HCT116 (cell line): ENCODE results near the gene GHR.

ENCODE experiments used
- FOSL1 ChIP-seq: IDR thresholded peaks from 2 replicates; pipeline ENCODE4 v1.6.1; 2012; ENCODE audit warnings: low read depth
- YY1 ChIP-seq: IDR thresholded peaks from 2 replicates; pipeline ENCODE4 v1.6.1; 2011; ENCODE audit warnings: low read length, low read depth, moderate library complexity, mild to moderate bottlenecking; ENCODE audit not compliant: insufficient replicate concordance; ENCODE audit errors: extremely low read depth
- ZNF274 ChIP-seq: fragments of 200-500 bp; sonication (Bioruptor generic); IDR thresholded peaks from 2 replicates; pipeline ENCODE4 v1.6.1; 2014; ENCODE audit warnings: mild to moderate bottlenecking, low read depth, low read length, inconsistent platforms
- TF ChIP-seq, protein P1 (sequence below), 3 experiments: fragments of 200-600 bp in 1 of 3; sonication (generic) in 1 of 3; IDR thresholded peaks in 2 of 3; conservative IDR thresholded peaks in 1 of 3; 2 replicates each; pipeline ENCODE4 v1.5.1; 2012 to 2017; ENCODE audit warnings: low read depth in 2 of 3, low read length in 2 of 3, antibody characterized with exemption in 1 of 3, borderline replicate concordance in 1 of 3, control low read depth in 1 of 3, mild to moderate bottlenecking in 1 of 3, mixed read lengths in 1 of 3, mixed run types in 1 of 3, moderate library complexity in 1 of 3; ENCODE audit not compliant: insufficient read depth in 1 of 3

DNA sequence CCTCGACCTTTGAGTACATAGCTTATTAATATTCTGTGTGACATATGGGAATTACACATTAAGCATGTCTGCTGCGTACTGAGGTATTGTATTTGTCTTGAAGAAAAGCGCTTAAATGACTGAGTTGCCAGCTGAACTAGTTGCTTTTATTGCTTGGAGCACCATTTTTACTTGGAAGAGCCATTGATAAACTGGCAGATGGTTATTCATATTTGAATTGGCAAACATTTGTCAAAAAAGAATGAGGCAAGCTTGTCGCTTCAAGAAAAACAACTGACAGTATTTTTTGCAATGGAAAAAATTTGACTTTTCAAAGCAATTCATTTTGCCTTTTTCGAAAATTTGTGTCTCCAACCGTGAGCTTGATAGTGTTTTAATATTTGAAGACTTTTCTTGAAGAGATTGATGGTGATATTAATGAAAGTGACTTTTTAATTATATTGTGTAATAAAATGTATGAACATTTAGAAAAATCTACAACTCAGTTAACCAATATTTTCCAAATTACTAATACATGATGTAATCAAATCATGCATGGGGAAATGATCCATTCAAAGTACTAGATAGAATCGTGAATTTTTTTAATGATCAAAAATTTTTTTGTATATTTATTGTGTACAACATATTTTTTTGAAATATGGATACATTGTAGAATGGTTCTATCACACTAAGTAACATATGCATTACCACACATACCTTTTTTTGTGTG lies 278.3 kb downstream of the GHR start:
- TF ChIP-seq ZNF274: no peak
- TF ChIP-seq, protein P1, sequence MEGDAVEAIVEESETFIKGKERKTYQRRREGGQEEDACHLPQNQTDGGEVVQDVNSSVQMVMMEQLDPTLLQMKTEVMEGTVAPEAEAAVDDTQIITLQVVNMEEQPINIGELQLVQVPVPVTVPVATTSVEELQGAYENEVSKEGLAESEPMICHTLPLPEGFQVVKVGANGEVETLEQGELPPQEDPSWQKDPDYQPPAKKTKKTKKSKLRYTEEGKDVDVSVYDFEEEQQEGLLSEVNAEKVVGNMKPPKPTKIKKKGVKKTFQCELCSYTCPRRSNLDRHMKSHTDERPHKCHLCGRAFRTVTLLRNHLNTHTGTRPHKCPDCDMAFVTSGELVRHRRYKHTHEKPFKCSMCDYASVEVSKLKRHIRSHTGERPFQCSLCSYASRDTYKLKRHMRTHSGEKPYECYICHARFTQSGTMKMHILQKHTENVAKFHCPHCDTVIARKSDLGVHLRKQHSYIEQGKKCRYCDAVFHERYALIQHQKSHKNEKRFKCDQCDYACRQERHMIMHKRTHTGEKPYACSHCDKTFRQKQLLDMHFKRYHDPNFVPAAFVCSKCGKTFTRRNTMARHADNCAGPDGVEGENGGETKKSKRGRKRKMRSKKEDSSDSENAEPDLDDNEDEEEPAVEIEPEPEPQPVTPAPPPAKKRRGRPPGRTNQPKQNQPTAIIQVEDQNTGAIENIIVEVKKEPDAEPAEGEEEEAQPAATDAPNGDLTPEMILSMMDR (IDR thresholded peaks at IDR 0.05 in 2 of 3, conservative IDR thresholded peaks at IDR 0.05 in 1 of 3; ENCODE audit: borderline replicate concordance in 1 of 3, insufficient read depth in 1 of 3, low read depth in 2 of 3, low read length in 2 of 3): no peak
- TF ChIP-seq YY1: no peak
- no peak for TF ChIP-seq FOSL1
